ENCODE data around the gene GRPEL1.

Gene GRPEL1

DNA sequence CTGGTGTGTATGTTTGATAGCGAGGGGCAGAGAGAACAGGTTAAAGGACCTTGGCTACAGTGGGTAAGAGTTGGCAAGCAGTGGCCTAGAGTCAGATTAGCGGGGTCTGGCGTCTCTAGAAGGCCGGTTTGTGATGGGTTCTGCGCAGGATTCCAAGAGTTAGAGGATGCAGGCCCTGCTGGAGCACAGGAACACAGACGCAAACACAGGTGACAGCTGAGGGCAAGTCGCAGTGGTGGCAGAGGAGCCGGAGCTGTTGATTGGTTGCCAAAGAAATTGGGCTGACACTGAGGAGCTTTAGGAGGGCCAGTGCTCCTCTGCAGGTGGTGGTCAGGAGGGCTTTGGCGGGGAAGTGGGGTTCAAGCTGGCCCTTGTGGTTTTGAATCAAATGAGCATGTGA is 20.9 kb downstream of the GRPEL1 start:
- no peak overlapping the region for H3K4me3 ChIP-seq (replicated peaks; ENCODE audit: insufficient read depth, low read length)
- no peaks in the 10 kb centered on the region for H3K27me3 ChIP-seq (ENCODE audit: insufficient read depth, poor library complexity, severe bottlenecking)
- TF ChIP-seq, protein P1, sequence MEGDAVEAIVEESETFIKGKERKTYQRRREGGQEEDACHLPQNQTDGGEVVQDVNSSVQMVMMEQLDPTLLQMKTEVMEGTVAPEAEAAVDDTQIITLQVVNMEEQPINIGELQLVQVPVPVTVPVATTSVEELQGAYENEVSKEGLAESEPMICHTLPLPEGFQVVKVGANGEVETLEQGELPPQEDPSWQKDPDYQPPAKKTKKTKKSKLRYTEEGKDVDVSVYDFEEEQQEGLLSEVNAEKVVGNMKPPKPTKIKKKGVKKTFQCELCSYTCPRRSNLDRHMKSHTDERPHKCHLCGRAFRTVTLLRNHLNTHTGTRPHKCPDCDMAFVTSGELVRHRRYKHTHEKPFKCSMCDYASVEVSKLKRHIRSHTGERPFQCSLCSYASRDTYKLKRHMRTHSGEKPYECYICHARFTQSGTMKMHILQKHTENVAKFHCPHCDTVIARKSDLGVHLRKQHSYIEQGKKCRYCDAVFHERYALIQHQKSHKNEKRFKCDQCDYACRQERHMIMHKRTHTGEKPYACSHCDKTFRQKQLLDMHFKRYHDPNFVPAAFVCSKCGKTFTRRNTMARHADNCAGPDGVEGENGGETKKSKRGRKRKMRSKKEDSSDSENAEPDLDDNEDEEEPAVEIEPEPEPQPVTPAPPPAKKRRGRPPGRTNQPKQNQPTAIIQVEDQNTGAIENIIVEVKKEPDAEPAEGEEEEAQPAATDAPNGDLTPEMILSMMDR (IDR thresholded peaks at IDR 0.05; ENCODE audit: insufficient read depth, low read length): no peak
- TF ChIP-seq, protein P2, sequence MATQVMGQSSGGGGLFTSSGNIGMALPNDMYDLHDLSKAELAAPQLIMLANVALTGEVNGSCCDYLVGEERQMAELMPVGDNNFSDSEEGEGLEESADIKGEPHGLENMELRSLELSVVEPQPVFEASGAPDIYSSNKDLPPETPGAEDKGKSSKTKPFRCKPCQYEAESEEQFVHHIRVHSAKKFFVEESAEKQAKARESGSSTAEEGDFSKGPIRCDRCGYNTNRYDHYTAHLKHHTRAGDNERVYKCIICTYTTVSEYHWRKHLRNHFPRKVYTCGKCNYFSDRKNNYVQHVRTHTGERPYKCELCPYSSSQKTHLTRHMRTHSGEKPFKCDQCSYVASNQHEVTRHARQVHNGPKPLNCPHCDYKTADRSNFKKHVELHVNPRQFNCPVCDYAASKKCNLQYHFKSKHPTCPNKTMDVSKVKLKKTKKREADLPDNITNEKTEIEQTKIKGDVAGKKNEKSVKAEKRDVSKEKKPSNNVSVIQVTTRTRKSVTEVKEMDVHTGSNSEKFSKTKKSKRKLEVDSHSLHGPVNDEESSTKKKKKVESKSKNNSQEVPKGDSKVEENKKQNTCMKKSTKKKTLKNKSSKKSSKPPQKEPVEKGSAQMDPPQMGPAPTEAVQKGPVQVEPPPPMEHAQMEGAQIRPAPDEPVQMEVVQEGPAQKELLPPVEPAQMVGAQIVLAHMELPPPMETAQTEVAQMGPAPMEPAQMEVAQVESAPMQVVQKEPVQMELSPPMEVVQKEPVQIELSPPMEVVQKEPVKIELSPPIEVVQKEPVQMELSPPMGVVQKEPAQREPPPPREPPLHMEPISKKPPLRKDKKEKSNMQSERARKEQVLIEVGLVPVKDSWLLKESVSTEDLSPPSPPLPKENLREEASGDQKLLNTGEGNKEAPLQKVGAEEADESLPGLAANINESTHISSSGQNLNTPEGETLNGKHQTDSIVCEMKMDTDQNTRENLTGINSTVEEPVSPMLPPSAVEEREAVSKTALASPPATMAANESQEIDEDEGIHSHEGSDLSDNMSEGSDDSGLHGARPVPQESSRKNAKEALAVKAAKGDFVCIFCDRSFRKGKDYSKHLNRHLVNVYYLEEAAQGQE (IDR thresholded peaks at IDR 0.05; ENCODE audit: insufficient replicate concordance, low read depth): no peak
- no peak for TF ChIP-seq GABPA (IDR thresholded peaks at IDR 0.05; ENCODE audit: low read depth)
- no peak for TF ChIP-seq POLR2AphosphoS5 (IDR thresholded peaks at IDR 0.05; ENCODE audit: low read depth)
- TF ChIP-seq SPI1 (IDR thresholded peaks at IDR 0.05; ENCODE audit: borderline replicate concordance, low read depth): no peak
- no peak overlapping the region for H3K27ac ChIP-seq (replicated peaks)
- DNase-seq (ENCODE audit: low read depth in 1 of 2, low spot score in 1 of 2): no peak

DNA sequence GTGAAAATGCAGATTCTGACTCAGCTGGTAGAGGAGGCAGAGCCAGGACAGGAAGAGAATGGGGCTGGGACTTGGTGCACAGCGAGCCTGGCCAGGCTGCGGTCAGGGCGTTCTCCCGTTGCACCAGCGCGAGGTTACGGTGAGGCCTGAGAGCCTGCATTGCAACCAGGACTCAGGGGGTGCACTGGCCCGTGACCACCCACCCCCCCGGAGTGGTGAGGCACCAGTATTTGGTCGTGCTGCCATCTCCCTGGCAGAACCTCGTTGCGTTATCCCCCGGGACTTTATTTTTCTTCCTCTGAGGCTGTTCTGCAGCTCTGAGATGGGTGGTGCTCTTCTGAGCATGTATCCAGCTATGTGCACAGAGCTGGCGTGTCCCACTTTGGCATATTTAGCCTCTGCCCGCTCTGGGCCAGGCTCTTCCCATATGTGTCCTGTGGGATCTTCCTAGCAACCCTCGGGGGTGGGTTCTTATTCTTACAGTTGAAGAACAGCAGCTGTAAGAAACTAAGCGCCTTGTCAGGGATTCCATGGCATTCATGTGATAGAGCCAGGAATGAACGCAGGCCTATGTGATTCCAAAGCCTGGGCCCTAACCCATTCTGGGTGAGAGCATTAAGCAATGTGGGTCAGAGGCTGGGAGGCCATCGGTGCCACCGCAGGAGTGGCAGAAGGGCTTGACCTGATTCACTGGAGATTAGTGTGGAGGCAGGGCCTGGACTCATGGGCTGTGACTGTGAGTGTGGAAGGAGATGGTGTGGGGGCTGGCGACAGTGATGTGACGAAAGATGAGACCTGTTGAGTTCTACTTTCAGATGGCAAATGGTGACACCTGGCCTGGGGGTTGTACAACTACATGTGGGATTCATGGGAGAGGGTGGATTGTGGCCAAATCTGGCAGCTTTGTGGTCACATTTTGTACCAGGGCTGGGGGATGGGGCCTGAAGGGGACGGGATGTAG is 21.6 kb downstream of the GRPEL1 start:
- no peak for DNase-seq (ENCODE audit: low read depth in 1 of 2, low spot score in 1 of 2)
- Histone ChIP-seq H3K27ac (replicated peaks) (no peak overlapping the region), H3K4me3 (replicated peaks; ENCODE audit: insufficient read depth, low read length) (no peak overlapping the region), H3K27me3 (ENCODE audit: insufficient read depth, poor library complexity, severe bottlenecking) (no peaks in the 10 kb centered on the region)
- TF ChIP-seq SPI1 (IDR thresholded peaks at IDR 0.05; ENCODE audit: borderline replicate concordance, low read depth) (no peak), GABPA (IDR thresholded peaks at IDR 0.05; ENCODE audit: low read depth) (no peak), POLR2AphosphoS5 (IDR thresholded peaks at IDR 0.05; ENCODE audit: low read depth) (no peak)
- TF ChIP-seq, protein P1 (IDR thresholded peaks at IDR 0.05; ENCODE audit: insufficient read depth, low read length): no peak
- TF ChIP-seq, protein P2 (IDR thresholded peaks at IDR 0.05; ENCODE audit: insufficient replicate concordance, low read depth): no peak

DNA sequence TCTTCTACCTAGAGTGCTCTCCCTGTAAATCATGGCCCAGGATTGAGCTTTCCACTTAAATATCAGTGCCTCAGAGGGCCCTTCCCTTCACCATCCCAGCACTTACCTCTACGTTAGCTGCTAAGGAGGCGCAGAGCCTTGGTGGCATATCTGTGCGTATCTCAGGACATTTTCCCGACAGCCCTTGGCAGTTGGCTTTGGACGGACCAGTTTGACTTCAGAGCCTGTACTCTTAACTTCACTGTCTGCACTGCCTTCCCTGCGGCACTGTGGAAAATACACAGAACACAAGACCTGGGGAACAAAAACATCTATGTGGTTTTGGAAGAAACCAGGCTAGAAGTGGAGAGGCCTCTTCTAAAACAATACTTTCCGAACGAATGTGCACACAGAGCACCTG is 22.3 kb downstream of the GRPEL1 start:
- TF ChIP-seq SPI1 (IDR thresholded peaks at IDR 0.05; ENCODE audit: borderline replicate concordance, low read depth): no peak
- TF ChIP-seq, protein P1 (IDR thresholded peaks at IDR 0.05; ENCODE audit: insufficient read depth, low read length): no peak
- TF ChIP-seq, protein P2 (IDR thresholded peaks at IDR 0.05; ENCODE audit: insufficient replicate concordance, low read depth): no peak
- H3K27ac ChIP-seq (replicated peaks): no peak overlapping the region
- H3K27me3 ChIP-seq (ENCODE audit: insufficient read depth, poor library complexity, severe bottlenecking): no peaks in the 10 kb centered on the region
- no peak for DNase-seq (ENCODE audit: low read depth in 1 of 2, low spot score in 1 of 2)
- no peak overlapping the region for H3K4me3 ChIP-seq (replicated peaks; ENCODE audit: insufficient read depth, low read length)

Measured in HL-60 (cell line).